ENCODE data around the gene AIFM3.

GRCh38 chr22:21020802-21021429 lies 53.9 kb downstream of the AIFM3 start:
- TF ChIP-seq, protein P1, sequence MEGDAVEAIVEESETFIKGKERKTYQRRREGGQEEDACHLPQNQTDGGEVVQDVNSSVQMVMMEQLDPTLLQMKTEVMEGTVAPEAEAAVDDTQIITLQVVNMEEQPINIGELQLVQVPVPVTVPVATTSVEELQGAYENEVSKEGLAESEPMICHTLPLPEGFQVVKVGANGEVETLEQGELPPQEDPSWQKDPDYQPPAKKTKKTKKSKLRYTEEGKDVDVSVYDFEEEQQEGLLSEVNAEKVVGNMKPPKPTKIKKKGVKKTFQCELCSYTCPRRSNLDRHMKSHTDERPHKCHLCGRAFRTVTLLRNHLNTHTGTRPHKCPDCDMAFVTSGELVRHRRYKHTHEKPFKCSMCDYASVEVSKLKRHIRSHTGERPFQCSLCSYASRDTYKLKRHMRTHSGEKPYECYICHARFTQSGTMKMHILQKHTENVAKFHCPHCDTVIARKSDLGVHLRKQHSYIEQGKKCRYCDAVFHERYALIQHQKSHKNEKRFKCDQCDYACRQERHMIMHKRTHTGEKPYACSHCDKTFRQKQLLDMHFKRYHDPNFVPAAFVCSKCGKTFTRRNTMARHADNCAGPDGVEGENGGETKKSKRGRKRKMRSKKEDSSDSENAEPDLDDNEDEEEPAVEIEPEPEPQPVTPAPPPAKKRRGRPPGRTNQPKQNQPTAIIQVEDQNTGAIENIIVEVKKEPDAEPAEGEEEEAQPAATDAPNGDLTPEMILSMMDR (IDR thresholded peaks at IDR 0.05): no peak
- TF ChIP-seq POLR2A (IDR thresholded peaks at IDR 0.05): no peak
